Measurements from ENCODE around the gene TERB1.

DNA sequence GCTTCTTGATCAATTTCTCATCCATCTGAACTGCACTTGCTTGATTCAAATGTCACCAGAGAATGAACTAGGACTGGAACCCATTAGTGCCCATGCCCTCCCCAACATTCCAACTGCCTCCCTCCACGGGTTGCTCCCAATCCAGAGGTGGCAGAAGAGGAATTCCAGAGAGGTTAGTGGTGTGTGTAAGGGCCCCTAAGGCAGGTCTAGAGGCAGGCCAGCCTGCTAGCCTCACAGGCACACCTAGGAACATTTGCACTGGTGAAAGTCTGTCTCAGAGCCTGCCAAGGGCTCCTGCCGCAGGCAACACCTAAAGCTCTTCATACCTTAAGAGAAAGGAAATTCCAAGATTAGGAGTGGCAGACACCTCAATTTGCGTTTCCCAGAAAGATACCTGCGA, 83.6 kb downstream of the TERB1 start:
- TF ChIP-seq, protein P1, sequence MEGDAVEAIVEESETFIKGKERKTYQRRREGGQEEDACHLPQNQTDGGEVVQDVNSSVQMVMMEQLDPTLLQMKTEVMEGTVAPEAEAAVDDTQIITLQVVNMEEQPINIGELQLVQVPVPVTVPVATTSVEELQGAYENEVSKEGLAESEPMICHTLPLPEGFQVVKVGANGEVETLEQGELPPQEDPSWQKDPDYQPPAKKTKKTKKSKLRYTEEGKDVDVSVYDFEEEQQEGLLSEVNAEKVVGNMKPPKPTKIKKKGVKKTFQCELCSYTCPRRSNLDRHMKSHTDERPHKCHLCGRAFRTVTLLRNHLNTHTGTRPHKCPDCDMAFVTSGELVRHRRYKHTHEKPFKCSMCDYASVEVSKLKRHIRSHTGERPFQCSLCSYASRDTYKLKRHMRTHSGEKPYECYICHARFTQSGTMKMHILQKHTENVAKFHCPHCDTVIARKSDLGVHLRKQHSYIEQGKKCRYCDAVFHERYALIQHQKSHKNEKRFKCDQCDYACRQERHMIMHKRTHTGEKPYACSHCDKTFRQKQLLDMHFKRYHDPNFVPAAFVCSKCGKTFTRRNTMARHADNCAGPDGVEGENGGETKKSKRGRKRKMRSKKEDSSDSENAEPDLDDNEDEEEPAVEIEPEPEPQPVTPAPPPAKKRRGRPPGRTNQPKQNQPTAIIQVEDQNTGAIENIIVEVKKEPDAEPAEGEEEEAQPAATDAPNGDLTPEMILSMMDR (conservative IDR thresholded peaks at IDR 0.05; ENCODE audit: low read length): no peak
- no peak for TF ChIP-seq EZH2phosphoT487 (IDR thresholded peaks at IDR 0.05; ENCODE audit: borderline replicate concordance)

Data from Loucy (cell line).